GM19099 (cell line): ENCODE measurements around the gene LATS2.

Experiments used
- POLR2A ChIP-seq: IDR thresholded peaks from 3 replicates; pipeline ENCODE4 v1.6.1; 2011; ENCODE audit warnings: low read depth; ENCODE audit not compliant: insufficient read length; ENCODE audit errors: extremely low read depth

The LATS2 gene

GRCh38 chr13:21040120-21040826 lies 21.1 kb downstream of the LATS2 start:
- TF ChIP-seq POLR2A: no peak

DNA sequence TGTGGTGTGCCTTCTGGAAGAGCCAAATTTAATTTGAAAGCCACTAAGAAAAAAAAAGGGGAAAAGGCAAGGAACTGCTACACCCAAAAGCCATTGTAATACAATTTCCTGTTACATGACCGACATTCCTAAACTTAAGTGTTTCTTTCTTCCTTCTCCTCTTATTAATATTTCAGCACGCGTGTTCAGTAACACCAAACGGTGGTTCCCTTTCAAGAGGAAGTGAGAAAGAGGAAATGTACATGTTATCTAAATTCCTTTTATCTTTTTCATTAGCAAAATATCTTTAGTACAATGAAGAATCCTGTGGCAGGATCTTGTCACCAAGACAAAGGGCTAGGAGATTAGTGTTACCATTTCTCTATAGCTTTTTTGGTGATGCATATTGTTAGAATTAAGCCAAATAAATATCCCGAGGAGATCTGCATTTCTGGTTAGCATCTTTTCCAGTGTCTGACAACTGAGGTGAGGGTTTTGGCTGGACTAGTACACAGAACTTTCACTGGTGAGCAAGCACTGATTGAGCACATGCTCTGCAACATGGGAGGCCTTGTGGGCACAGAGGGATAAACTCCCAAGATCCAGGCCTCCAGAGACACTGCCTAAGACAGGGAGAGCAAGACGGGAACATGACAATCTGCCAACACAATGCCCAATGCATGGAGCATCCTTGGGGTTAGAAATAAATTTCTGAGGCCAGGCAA lies 22.1 kb downstream of the LATS2 start:
- no peak for TF ChIP-seq POLR2A

DNA sequence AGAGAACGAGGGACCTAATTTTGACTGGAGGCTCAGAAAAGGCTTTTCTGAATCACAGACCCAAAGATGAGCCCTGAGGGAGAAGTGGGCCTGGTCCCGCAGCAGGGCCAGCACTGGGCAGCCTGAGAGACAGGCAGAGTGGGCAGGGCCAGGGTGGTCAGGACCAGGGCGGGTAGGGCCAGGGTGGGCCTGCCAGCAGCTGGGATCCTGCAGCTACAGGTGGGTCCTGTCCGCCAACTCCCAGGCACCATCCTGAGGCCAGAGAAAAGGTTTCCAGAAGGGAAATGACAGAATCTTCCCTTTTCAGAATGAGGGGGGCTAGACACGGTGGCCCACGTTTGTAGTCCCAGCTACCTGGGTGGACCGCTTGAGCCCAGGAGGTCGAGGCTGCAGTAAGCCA lies 23.7 kb downstream of the LATS2 start:
- TF ChIP-seq POLR2A: no peak

- TF ChIP-seq POLR2A: no peak
Observed at GRCh38 chr13:21035498-21035897, 25.9 kb downstream of the LATS2 start.

DNA sequence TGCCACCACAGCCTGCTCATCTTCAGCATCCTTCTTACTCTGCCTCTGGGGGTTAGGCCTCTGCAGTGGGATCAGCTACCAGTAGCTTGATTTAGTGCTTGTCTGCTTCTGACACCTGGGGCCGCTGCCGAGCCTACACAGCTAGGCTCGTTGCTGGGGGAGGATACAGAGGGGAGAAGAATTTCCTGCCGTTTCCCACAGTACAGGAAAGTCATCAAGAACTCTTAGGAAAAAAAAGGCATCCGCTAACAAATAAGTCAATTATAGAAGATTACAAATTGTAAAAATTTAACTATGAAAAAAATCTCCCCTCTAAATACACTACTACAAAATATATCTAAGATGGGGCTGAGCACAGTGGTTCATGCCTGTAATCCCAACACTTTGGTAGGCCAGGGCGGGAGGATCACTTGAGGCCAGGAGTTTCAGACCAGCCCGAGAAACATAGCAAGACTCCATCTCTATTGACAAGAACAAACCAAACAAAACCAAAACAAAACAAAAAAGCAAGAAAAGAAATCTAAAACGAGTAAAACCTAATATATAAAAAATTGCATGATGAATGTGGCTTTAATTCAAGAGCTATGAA lies 26.7 kb downstream of the LATS2 start:
- no peak for TF ChIP-seq POLR2A

DNA sequence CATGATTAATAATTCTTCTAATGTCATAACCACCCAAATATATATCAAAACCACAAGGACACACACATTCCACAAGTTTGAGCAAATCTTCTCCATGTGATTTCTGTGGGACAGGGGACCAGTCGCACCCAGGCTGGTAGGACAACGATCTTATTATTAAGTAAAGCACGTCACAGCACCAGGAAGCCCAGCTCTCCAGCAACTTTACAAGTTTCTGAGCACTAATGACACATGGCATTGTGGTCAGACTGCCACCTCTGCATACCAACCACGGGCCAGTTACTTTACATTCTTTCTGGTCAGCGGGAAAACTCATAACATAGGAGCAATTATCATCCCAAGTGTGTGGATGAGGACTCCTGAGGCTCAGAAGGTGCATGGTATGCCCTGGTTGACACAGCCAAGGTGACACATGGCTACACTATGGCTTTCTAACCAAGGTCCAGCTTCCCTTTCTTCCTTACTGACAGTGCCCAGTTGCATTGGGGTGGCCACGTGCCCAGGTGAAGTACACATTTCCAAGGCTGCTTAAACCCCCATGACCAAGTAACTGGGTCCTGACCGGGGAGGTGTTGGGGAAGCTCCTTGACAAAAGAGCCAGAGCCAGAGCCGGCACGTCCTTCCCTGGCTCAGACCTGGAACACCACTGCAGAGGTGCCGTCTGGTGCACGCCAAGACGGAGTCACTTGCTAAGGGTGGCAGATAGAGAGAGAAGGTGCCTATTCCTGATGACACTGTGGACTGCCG lies 27.4 kb downstream of the LATS2 start:
- TF ChIP-seq POLR2A: no peak

GRCh38 chr13:21033212-21033840 lies 28.1 kb downstream of the LATS2 start:
- TF ChIP-seq POLR2A: no peak

DNA sequence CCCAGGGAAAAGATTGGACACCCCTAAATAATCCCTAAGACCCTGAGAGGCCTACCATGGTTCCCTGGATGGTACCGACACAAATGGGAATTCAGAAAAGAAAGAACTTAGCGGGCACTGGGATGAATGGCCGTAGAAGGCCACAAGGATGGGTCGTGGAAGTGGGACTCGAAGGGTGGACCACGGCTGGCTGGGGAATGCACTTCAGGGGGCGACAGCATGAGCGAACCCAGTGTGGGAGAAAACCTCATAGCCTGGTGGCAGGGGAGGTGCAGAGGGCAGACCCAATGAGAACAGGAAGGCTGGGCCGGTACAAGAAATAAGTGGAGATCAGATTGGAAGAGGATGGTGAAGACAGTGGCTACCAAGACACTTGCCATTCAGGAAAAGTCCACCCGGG lies 28.7 kb downstream of the LATS2 start:
- TF ChIP-seq POLR2A: no peak

DNA sequence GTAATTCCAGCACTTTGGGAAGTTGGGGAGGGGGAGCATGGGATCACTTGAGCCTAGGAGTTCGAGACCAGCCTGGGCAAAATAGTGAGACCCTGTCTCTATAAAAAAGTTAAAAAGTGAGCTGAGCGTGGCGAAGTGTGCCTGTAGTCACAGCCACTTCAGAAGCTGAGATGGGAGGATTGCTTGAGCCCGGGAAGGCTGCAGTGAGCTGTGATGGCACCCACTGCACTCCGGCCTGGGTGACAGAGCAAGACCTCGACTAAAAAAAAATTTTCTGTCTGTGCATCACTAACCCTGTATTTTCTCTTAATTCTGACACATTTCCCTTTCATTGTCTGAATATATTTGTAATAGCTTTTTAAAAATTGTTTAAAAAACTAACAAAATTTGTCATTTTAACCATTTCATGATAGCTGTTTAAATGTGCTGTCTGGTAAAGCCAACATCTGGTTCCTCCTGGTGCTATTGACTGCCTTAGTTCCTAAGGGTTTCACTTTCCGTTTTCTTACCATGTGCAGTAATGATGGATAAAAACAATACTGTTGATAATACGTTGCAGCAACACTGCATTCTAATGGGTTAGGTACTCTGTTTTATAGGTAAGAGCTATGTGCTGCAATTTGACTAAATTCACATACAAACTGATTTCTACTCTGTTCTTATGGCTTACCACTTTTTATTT lies 29.7 kb downstream of the LATS2 start:
- TF ChIP-seq POLR2A: no peak

DNA sequence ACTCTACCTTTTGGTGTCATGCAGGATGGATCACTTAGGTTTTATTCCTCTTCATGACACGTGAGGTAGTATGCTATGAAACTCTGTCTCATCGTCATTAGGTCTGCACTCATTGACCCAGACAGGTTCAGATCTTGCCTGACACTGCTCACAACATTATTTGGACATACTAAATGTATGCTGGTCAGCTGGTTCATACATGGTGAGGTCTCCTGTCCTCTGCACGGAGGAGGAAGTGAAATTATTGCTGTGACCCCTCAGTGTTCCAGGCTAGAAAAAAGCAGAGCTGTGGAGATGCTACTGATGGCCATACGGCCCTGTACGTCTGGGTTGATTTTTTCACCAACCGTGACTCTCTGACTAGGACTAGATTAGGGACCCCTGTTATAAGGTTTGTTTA lies 35.8 kb downstream of the LATS2 start:
- TF ChIP-seq POLR2A: no peak

DNA sequence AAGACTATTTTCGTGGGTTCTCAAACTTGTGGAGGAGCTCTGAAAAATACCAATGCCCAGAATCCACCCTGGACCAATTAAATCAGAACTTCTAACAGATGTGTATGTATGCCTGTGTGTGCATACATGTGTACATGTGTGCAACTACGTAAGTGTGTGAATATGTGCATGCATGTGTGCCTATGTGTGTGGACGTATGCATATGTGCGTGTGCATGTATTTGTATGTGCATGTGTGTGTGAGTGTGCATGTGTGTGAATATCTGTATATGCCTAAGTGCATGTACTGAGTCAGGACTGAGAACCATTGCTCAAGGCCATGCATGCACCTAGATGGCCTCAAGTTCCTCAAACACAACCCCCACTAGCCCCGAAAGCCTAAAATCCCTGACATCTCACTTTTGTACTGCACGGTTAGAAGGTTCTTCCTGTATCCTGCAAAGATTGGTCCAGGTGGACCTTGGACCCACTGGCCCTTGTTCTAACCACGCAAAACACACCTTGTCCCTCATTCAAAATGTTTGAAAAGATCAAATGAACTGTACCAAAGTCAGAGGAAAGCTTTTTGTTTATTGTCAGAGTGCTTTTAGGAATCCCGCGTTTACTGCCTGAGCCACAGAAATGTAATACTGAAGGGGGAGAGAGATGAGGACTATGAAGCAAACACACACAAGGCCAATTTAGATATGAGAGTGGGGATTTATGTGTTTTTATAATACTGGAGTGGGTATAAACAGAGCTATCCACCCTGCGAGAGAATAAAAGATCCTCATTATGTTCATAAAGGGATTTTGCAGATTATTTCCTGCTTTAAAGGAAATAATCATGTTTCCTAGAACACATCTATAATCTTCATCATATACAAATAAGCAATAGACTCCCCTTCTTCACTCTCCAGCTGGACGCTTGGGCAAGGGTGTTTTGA lies 39.1 kb downstream of the LATS2 start:
- TF ChIP-seq POLR2A: no peak

GRCh38 chr13:21020581-21020980 lies 40.8 kb downstream of the LATS2 start:
- no peak for TF ChIP-seq POLR2A

GRCh38 chr13:21020176-21020575 lies 41.2 kb downstream of the LATS2 start:
- no peak for TF ChIP-seq POLR2A
